Breast epithelium (tissue), 3 donors: Measurements from ENCODE around the gene RAP2A.

Experiments used
- POLR2A ChIP-seq: fragments of 450-650 bp; IDR thresholded peaks from one replicate; pipeline ENCODE4 v1.6.1; 2016; ENCODE audit warnings: antibody characterized with exemption, mild to moderate bottlenecking, moderate library complexity
- POLR2AphosphoS5 ChIP-seq, 3 donors: sonication (generic); formaldehyde crosslinking; IDR thresholded peaks; one replicate each; pipeline ENCODE4 v1.6.1; 2017; ENCODE audit warnings: antibody characterized with exemption in 3 of 3

GRCh38 chr13:97423300-97424045 lies 10.5 kb upstream of the RAP2A start:
- TF ChIP-seq POLR2AphosphoS5 (IDR thresholded peaks at IDR 0.05) = no peak
- no peak for TF ChIP-seq POLR2A
